Stimulated activated CD4-positive, alpha-beta T cell treated with anti-CD3 and anti-CD28 coated beads, Interleukin-1b, Interleukin-23, amount 100 ng/mL, for 1 hour (primary cell): ENCODE results near the gene SVOP.

ENCODE experiments used
- DNase-seq, 2 donors: peaks; one replicate each; pipeline ENCODE4 v3.0.0-alpha.2; 2020; ENCODE audit warnings: low read depth in 2 of 2

SVOP gene

GRCh38 chr12:108973629-108974152 lies 47.2 kb downstream of the SVOP start:
- no peak for DNase-seq

- DNase-seq = no peak
These were observed 48.5 kb downstream of the SVOP start for GRCh38 chr12:108972358-108972757.

GRCh38 chr12:108969622-108970021 lies 51.2 kb downstream of the SVOP start:
- no peak for DNase-seq

GRCh38 chr12:108967869-108968540 lies 52.9 kb downstream of the SVOP start:
- DNase-seq = no peak

GRCh38 chr12:108966378-108967151 lies 54.3 kb downstream of the SVOP start:
- DNase-seq = no peak

GRCh38 chr12:108965886-108966285 lies 55.0 kb downstream of the SVOP start:
- DNase-seq = no peak

- DNase-seq = no peak
These were observed 56.2 kb downstream of the SVOP start for GRCh38 chr12:108964371-108965352.

- DNase-seq = no peak
These were observed 58.6 kb downstream of the SVOP start for GRCh38 chr12:108962256-108962655.

GRCh38 chr12:108959748-108960655 lies 60.9 kb downstream of the SVOP start:
- no peak for DNase-seq

- DNase-seq = no peak
These were observed 65.5 kb downstream of the SVOP start for GRCh38 chr12:108955225-108955835.

GRCh38 chr12:108950991-108951739 lies 69.7 kb downstream of the SVOP start:
- peak; percentile 21 to 32 for DNase-seq

- no peak for DNase-seq
These were observed 70.9 kb downstream of the SVOP start for GRCh38 chr12:108949976-108950375.

GRCh38 chr12:108948367-108948766 lies 72.5 kb downstream of the SVOP start:
- no peak for DNase-seq

GRCh38 chr12:108947097-108947496 lies 73.8 kb downstream of the SVOP start:
- no peak for DNase-seq

GRCh38 chr12:108940138-108940537 lies 80.7 kb downstream of the SVOP start:
- no peak for DNase-seq

- DNase-seq = no peak
These were observed 81.3 kb downstream of the SVOP start for GRCh38 chr12:108939594-108939993.

GRCh38 chr12:108938247-108938924 lies 82.5 kb downstream of the SVOP start:
- no peak for DNase-seq

GRCh38 chr12:108935159-108935763 lies 85.6 kb downstream of the SVOP start:
- DNase-seq = no peak

- no peak for DNase-seq
These were observed 86.9 kb downstream of the SVOP start for GRCh38 chr12:108933949-108934348.
